PFSK-1 (cell line): ENCODE results near the gene NADSYN1.

ENCODE experiments used
- POLR2AphosphoS5 ChIP-seq: IDR thresholded peaks from 2 replicates; pipeline ENCODE4 v1.6.1; 2012; ENCODE audit warnings: low read depth, mild to moderate bottlenecking, control low read depth, low read length, moderate library complexity
- SIN3A ChIP-seq: IDR thresholded peaks from 2 replicates; pipeline ENCODE4 v1.6.1; 2012; ENCODE audit warnings: mild to moderate bottlenecking, low read length, moderate library complexity, borderline replicate concordance; ENCODE audit not compliant: insufficient read depth
- TAF1 ChIP-seq: IDR thresholded peaks from 2 replicates; pipeline ENCODE4 v1.6.1; 2012; ENCODE audit warnings: low read length, control low read depth, borderline replicate concordance; ENCODE audit not compliant: insufficient read depth

- no peak for TF ChIP-seq SIN3A
- no peak for TF ChIP-seq POLR2AphosphoS5
- no peak for TF ChIP-seq TAF1
These were observed 23.0 kb downstream of the NADSYN1 start for GRCh38 chr11:71476031-71476430.
